Measurements from ENCODE around the gene CDS2.

Gene CDS2

DNA sequence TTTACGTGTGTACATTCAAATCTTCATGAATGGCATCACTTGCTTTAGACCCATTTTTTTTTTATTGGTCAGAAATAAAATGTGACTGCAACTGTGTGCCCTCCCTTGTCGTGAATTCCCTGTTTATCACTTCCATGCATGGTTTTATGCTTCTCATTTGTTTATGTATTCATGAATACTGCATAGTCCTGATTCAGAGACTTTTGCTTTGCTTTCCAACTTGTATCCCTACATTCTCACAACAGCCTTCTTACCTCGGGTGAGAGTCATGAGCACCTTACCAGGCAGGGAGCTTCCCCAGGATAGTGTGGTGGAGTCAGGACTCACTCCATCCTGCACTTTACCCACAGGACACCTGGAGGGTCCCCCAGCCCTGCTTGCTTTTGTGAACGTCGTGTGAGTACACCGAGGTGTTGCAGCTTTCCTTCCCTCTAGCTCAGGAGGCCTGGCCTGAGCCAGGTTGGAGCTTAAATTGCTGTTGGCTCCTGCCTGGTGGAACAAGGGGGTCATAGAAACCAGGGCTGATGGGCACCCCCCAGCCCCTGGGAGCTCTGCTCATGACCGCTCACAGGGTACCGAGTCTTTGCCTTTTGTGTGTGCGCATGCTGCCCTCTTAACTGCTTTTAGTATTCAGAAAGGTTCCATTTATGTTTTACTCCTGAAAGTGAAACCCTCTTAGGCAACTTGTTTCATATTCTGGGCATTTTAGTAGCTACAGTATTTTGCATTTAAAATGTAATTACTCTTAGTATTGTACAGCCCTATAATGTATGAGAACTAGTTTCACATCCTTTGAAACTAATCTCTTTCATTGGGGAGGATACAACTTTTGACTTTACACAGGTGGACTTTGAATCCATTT lies 66.0 kb downstream of the CDS2 start:
- no peak for TF ChIP-seq ZFP3 (CRISPR knock-in tag; IDR thresholded peaks at IDR 0.05)
- TF ChIP-seq, protein P1, sequence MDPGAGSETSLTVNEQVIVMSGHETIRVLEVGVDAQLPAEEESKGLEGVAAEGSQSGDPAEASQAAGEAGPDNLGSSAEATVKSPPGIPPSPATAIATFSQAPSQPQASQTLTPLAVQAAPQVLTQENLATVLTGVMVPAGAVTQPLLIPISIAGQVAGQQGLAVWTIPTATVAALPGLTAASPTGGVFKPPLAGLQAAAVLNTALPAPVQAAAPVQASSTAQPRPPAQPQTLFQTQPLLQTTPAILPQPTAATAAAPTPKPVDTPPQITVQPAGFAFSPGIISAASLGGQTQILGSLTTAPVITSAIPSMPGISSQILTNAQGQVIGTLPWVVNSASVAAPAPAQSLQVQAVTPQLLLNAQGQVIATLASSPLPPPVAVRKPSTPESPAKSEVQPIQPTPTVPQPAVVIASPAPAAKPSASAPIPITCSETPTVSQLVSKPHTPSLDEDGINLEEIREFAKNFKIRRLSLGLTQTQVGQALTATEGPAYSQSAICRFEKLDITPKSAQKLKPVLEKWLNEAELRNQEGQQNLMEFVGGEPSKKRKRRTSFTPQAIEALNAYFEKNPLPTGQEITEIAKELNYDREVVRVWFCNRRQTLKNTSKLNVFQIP (CRISPR knock-in tag; IDR thresholded peaks at IDR 0.05; ENCODE audit: borderline replicate concordance, low read depth): no peak
- ATAC-seq: no peak

DNA sequence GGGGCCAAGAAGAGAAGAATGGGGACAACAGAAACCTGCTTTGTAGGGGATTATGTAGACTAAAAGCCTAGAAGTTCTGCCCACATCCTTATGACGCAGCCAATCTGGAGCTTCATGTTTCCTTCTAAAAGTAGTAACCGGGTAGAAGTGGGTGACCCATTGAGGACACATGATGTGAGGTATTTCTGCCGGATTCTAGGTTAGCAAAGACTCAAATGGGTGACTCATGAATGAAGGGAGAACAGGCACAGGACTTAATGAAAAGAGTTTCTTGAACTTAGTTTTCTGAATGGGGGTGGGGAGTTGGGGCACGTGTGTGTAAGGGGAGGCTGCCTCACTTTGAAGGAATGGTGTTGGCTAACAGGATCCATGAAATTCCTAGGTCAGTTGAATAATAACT lies 68.8 kb downstream of the CDS2 start:
- no peak for ATAC-seq
- TF ChIP-seq, protein P2, sequence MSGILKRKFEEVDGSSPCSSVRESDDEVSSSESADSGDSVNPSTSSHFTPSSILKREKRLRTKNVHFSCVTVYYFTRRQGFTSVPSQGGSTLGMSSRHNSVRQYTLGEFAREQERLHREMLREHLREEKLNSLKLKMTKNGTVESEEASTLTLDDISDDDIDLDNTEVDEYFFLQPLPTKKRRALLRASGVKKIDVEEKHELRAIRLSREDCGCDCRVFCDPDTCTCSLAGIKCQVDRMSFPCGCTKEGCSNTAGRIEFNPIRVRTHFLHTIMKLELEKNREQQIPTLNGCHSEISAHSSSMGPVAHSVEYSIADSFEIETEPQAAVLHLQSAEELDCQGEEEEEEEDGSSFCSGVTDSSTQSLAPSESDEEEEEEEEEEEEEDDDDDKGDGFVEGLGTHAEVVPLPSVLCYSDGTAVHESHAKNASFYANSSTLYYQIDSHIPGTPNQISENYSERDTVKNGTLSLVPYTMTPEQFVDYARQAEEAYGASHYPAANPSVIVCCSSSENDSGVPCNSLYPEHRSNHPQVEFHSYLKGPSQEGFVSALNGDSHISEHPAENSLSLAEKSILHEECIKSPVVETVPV (CRISPR knock-in tag; IDR thresholded peaks at IDR 0.05): no peak
- TF ChIP-seq OSR1 (CRISPR knock-in tag; IDR thresholded peaks at IDR 0.05): no peak
- TF ChIP-seq ZNF70 (CRISPR knock-in tag; IDR thresholded peaks at IDR 0.05): no peak
- TF ChIP-seq, protein P3, sequence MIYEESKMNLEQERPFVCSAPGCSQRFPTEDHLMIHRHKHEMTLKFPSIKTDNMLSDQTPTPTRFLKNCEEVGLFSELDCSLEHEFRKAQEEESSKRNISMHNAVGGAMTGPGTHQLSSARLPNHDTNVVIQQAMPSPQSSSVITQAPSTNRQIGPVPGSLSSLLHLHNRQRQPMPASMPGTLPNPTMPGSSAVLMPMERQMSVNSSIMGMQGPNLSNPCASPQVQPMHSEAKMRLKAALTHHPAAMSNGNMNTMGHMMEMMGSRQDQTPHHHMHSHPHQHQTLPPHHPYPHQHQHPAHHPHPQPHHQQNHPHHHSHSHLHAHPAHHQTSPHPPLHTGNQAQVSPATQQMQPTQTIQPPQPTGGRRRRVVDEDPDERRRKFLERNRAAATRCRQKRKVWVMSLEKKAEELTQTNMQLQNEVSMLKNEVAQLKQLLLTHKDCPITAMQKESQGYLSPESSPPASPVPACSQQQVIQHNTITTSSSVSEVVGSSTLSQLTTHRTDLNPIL (CRISPR knock-in tag; IDR thresholded peaks at IDR 0.05; ENCODE audit: low read depth): no peak
- TF ChIP-seq ISL1 (CRISPR knock-in tag; IDR thresholded peaks at IDR 0.05): no peak
- no peak for TF ChIP-seq ZNF8 (CRISPR knock-in tag; IDR thresholded peaks at IDR 0.05)
- no peak for TF ChIP-seq TOX (CRISPR knock-in tag; IDR thresholded peaks at IDR 0.05; ENCODE audit: borderline replicate concordance)
- TF ChIP-seq, protein P1 (CRISPR knock-in tag; IDR thresholded peaks at IDR 0.05; ENCODE audit: borderline replicate concordance, low read depth): no peak
- TF ChIP-seq, protein P4, sequence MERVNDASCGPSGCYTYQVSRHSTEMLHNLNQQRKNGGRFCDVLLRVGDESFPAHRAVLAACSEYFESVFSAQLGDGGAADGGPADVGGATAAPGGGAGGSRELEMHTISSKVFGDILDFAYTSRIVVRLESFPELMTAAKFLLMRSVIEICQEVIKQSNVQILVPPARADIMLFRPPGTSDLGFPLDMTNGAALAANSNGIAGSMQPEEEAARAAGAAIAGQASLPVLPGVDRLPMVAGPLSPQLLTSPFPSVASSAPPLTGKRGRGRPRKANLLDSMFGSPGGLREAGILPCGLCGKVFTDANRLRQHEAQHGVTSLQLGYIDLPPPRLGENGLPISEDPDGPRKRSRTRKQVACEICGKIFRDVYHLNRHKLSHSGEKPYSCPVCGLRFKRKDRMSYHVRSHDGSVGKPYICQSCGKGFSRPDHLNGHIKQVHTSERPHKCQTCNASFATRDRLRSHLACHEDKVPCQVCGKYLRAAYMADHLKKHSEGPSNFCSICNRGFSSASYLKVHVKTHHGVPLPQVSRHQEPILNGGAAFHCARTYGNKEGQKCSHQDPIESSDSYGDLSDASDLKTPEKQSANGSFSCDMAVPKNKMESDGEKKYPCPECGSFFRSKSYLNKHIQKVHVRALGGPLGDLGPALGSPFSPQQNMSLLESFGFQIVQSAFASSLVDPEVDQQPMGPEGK (CRISPR knock-in tag; IDR thresholded peaks at IDR 0.05; ENCODE audit: borderline replicate concordance): no peak
- TF ChIP-seq BACH2 (CRISPR knock-in tag; IDR thresholded peaks at IDR 0.05; ENCODE audit: borderline replicate concordance): no peak
- no peak for TF ChIP-seq RARB (CRISPR knock-in tag; IDR thresholded peaks at IDR 0.05)
- TF ChIP-seq ZNF565 (CRISPR knock-in tag; conservative IDR thresholded peaks at IDR 0.05; ENCODE audit: low read depth): no peak
- TF ChIP-seq, protein P5, sequence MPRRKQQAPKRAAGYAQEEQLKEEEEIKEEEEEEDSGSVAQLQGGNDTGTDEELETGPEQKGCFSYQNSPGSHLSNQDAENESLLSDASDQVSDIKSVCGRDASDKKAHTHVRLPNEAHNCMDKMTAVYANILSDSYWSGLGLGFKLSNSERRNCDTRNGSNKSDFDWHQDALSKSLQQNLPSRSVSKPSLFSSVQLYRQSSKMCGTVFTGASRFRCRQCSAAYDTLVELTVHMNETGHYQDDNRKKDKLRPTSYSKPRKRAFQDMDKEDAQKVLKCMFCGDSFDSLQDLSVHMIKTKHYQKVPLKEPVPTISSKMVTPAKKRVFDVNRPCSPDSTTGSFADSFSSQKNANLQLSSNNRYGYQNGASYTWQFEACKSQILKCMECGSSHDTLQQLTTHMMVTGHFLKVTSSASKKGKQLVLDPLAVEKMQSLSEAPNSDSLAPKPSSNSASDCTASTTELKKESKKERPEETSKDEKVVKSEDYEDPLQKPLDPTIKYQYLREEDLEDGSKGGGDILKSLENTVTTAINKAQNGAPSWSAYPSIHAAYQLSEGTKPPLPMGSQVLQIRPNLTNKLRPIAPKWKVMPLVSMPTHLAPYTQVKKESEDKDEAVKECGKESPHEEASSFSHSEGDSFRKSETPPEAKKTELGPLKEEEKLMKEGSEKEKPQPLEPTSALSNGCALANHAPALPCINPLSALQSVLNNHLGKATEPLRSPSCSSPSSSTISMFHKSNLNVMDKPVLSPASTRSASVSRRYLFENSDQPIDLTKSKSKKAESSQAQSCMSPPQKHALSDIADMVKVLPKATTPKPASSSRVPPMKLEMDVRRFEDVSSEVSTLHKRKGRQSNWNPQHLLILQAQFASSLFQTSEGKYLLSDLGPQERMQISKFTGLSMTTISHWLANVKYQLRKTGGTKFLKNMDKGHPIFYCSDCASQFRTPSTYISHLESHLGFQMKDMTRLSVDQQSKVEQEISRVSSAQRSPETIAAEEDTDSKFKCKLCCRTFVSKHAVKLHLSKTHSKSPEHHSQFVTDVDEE (CRISPR knock-in tag; IDR thresholded peaks at IDR 0.05): no peak
- no peak for TF ChIP-seq ARNTL (CRISPR knock-in tag; IDR thresholded peaks at IDR 0.05; ENCODE audit: borderline replicate concordance, low read depth)
- no peak for TF ChIP-seq GLIS3 (CRISPR knock-in tag; IDR thresholded peaks at IDR 0.05)
- no peak for TF ChIP-seq SNAI2 (CRISPR knock-in tag; IDR thresholded peaks at IDR 0.05)

DNA sequence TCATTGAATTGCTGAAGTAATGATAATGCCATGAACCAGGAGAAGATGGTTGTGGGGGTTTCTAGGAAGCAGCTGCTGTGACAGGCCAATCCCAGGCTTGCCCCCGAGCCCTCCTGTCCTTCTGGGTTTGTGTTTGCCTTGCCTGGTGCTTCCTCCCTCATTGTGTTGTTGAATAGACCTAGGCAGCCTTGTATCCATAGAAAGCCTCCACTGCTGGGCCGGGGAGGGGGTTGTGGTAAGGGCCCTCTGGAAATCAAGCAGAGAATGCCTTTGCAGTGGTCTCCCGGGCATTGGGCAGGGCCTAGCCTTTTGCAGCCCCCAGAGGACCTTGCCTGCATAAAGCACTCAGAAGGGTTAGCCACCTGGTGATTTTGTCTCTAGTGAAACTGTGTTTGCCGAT lies 69.3 kb downstream of the CDS2 start:
- ATAC-seq: no peak
- TF ChIP-seq SNAI2 (CRISPR knock-in tag; IDR thresholded peaks at IDR 0.05) (no peak), ISL1 (CRISPR knock-in tag; IDR thresholded peaks at IDR 0.05) (no peak), ZFP3 (CRISPR knock-in tag; IDR thresholded peaks at IDR 0.05) (no peak), PPARA (CRISPR knock-in tag; IDR thresholded peaks at IDR 0.05; ENCODE audit: borderline replicate concordance) (no peak)
- TF ChIP-seq, protein P5 (CRISPR knock-in tag; IDR thresholded peaks at IDR 0.05): no peak
- TF ChIP-seq, protein P1 (CRISPR knock-in tag; IDR thresholded peaks at IDR 0.05; ENCODE audit: borderline replicate concordance, low read depth): no peak

Measured in SK-N-SH treated with all-trans-retinoic acid at 6 μM for 48 hours (cell line).